Measurements from ENCODE around the gene PHLDB1.

The PHLDB1 gene

DNA sequence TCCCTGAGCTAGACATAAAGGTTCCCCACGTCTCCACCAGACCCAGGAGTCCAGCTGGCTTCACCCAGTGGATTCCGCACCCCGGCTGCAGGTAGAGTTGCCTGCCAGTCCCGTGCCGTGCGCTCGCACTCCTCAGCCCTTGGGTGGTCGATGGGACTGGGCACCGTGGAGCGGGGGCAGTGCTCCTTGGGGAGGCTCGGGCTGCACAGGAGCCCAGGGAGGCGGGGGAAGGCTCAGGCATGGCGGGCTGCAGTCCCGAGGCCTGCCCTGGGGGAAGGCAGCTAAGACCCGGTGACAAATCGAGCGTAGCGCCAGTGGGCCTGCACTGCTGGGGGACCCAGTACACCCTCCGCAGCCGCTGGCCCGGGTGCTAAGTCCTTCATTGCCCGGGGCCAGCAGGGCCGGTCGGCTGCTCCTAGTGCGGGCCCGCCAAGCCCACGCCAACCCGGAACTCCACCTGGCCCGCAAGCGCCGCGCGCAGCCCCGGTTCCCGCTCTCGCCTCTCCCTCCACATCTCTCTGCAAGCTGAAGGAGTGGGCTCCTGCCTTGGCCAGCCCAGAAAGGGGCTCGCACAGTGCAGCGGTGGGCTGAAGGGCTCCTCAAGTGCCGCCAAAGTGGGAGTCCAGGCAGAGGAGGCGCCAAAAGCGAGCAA, 81.6 kb downstream of the PHLDB1 start:
- DNase-seq (ENCODE audit: low read depth), result no peak

GRCh38 chr11:118689503-118689851, 82.1 kb downstream of the PHLDB1 start:
- no peak for DNase-seq (ENCODE audit: low read depth)

GRCh38 chr11:118689852-118690552, 82.6 kb downstream of the PHLDB1 start:
- DNase-seq (ENCODE audit: low read depth), result peak; percentile 69

- DNase-seq (ENCODE audit: low read depth), result no peak
Measured at GRCh38 chr11:118690553-118691304, 83.3 kb downstream of the PHLDB1 start.

GRCh38 chr11:118691926-118692830, 84.8 kb downstream of the PHLDB1 start:
- DNase-seq (ENCODE audit: low read depth), result peak; percentile 51

DNA sequence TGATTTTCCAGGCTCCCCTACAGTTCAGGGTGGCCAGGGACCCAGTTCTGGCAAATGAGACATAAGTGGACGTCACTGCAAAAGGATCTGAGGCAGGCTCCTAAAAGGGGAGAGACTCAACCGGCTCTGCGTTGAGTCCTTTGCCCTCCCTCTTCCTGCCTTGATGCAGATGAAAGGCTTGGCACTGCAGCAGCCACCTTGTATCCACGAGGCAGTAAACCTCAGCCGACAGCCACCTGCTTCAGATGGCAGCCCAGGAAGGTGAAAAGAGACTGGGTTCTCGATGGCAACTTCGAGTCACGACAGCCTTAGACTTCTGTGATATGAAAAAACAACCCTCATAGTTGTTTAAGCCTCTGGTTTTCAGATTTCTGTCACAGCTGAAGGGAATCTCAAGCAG, 86.8 kb downstream of the PHLDB1 start:
- no peak for DNase-seq (ENCODE audit: low read depth)

- DNase-seq (ENCODE audit: low read depth), result no peak
Measured at GRCh38 chr11:118694771-118695170, 87.4 kb downstream of the PHLDB1 start.

DNA sequence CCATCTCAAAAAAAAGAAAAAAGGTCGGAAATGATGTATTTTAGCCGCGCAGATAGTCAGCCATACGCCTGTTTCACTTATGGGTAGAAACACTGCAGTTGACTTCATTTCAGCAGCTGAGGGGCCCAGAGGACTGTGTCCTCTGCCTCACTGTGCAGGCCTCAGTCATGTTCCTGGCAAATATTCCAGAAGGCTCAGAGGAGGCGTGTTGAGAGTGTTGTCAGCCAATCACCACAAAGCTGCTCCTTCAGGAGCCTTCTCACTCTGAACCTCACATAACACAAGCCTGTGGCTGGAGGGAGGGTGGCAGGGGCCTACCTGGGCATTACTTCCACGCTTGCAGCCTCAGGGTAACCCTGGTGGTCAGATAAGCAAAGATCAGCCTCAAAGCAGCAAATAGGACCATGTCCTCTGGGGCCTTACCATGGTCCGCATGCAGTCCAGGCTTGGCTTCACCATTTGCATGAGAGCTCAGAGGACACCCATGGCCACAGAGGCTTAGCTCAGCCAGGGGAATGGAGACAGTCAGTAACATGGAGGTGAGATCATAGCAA, 89.3 kb downstream of the PHLDB1 start:
- no peak for DNase-seq (ENCODE audit: low read depth)

- no peak for DNase-seq (ENCODE audit: low read depth)
Measured at GRCh38 chr11:118697346-118697745, 89.9 kb downstream of the PHLDB1 start.

DNA sequence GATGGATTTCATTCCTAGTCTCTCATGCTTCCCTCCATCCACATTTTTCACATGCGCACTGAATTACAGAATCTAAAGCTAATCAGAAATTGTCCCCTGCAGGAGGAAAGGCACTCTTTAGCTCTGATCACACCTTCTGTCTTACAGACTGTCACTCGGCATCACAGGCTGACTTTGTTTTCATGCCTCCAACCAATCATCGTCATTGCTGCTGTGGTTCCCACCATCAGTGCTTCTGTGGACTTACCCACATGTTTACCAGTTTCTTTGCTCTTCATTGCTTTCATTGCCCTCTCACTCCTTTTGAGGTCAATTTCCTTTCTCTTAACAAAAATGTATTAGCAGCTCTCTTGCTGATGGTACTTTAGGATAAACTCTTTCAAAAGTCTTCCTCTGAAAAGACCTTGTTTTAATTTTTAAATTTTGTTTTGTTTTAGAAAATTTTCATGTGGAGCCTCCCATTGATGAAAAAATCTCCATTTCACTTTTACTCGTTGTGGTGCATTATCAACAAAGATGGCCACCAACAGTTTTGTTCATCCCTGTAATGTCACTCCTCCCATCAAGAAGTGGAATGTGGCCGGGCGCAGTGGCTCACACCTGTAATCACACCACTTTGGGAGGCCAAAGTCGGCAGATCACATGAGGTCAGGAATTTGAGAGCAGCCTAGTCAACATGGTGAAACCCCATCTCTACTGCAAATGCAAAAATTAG, 92.2 kb downstream of the PHLDB1 start:
- DNase-seq (ENCODE audit: low read depth), result peak; percentile 32

DNA sequence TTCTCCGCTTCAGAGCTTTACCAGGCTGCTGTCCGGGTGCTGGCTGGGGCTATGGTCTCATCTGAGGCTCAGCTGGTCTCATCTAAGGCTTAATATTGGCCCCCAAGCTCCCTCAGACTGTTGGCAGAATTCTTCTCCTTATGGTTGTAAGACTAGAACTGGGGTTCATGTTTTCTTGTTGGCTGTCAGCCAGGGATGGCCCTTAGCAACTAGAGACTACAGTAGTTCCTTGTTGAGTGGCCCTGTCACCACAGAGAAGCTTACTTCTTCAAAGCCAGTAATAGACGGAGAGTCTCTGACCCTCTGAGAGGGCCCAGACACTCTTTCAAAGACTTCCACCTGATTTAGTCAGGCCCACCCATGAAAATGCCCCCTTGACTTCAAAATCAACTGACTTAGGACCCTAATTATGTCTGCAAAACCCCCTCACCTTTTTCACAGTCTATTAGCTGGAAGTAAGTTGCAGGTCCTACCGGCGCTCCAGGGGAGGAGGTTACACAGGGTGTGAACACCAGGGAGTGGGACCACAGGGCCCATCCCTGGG, 96.2 kb downstream of the PHLDB1 start:
- DNase-seq (ENCODE audit: low read depth), result no peak

DNA sequence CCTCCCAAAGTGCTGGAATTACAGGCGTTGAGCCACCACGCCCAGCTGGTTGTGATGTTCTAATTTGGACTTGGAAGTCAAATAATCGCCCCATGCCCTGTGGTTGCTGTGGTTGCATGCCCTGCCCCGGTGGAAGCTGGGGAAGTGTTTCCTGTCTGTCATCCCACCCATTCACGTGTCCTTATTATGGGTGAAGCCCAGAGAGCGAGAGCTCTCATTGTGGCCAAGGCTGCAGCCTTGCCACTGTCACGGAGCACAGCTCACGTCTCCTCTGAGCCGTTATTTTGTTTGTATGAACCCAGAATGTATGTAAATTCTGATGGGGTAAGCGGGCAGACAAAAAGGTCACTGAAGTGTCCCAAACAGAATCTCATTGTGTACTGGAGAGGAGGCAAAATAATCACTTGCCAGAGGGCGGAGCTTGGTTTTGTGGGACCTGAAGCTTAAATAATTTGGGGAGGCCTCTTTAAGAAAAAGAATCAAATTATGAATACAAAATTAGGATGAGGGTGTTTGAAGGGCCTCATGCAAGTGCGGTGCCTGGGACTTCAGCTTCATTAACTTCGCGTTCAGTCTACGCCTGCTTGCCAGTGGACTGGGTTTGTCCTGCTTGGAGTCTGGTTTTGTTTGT, 97.8 kb downstream of the PHLDB1 start:
- no peak for DNase-seq (ENCODE audit: low read depth)

GRCh38 chr11:118705791-118706545, 98.6 kb downstream of the PHLDB1 start:
- DNase-seq (ENCODE audit: low read depth), result no peak

GRCh38 chr11:118706546-118706825, 99.1 kb downstream of the PHLDB1 start:
- DNase-seq (ENCODE audit: low read depth), result no peak
